Kidney (tissue), 14 donors: ENCODE measurements around the gene CD151. TPM values are rescaled to one million over a fixed set of nuclear protein-coding genes. Genes with fewer than 3 reads are reported as not detected.
A peak's percentile ranks its signal among the peaks of the same experiment; 100 is the strongest.

Source experiments
- DNase-seq, 5 donors: peaks; one replicate each; pipeline ENCODE4 v3.0.0-alpha.2; 2013 to 2020
- FAIRE-seq: peaks from 2 replicates; lab custom pipeline; 2012; peaks lifted over from hg19 to GRCh38; lab: Jason Lieb, UNC
- H3K27ac ChIP-seq, 2 donors: one replicate each; pipeline ENCODE4 v1.7.0; 2013; ENCODE audit warnings: low read depth in 2 of 2, low read length in 2 of 2, inconsistent platforms in 1 of 2
- H3K27me3 ChIP-seq: one replicate; pipeline ENCODE4 v1.7.1; 2013; ENCODE audit warnings: low read length, inconsistent platforms; ENCODE audit not compliant: control insufficient read depth, insufficient read depth
- H3K36me3 ChIP-seq, 3 donors: one replicate each; pipeline versions ENCODE4 v1.7.0 to v1.7.1; 2013; ENCODE audit warnings: low read length in 3 of 3, control low read depth in 1 of 3, inconsistent platforms in 1 of 3; ENCODE audit not compliant: insufficient read depth in 3 of 3, control insufficient read depth in 2 of 3
- H3K4me1 ChIP-seq, 3 donors: one replicate each; pipeline versions ENCODE4 v1.7.0 to v1.7.1; 2013; ENCODE audit warnings: low read length in 3 of 3, inconsistent platforms in 1 of 3, low read depth in 1 of 3; ENCODE audit not compliant: control insufficient read depth in 2 of 3, insufficient read depth in 2 of 3
- H3K4me3 ChIP-seq, 3 donors: one replicate each; pipeline versions ENCODE4 v1.7.0 to v1.8.1; 2013; ENCODE audit warnings: low read length in 3 of 3, control low read depth in 1 of 3, inconsistent platforms in 1 of 3
- H3K9ac ChIP-seq, 3 donors: one replicate each; pipeline versions ENCODE4 v1.7.0 to v1.7.1; 2013; ENCODE audit warnings: low read length in 3 of 3, control low read depth in 1 of 3, inconsistent platforms in 1 of 3
- H3K9me3 ChIP-seq, 3 donors: one replicate each; pipeline versions ENCODE4 v1.7.0 to v1.7.1; 2013; ENCODE audit warnings: low read length in 3 of 3, control low read depth in 1 of 3, inconsistent platforms in 1 of 3; ENCODE audit not compliant: control insufficient read depth in 2 of 3, insufficient read depth in 1 of 3
- intact Hi-C: fragments of 100-400 bp; cut with DNase I; formaldehyde crosslinking; loops from one replicate; pipeline ENCODE4 v1.11.1; 2022
- polyA plus RNA-seq: library from polyadenylated mRNA; stranded (reverse); fragments of 350-450 nt; fragmentation: Illumina TruSeq; extraction: RNeasy Lipid Tissue Mini Kit (QIAGEN cat#74804); gene quantifications from one replicate; pipeline ENCODE4 v1.2.3, GENCODE V29; 2014; ENCODE audit warnings: low read depth, low replicate concordance; ENCODE audit not compliant: insufficient read depth
- total RNA-seq: library from RNA; stranded (reverse); fragmentation: NEBNext Ultra II Directional; extraction: Animal tissue kit (Norgen Biotek cat#: 25700); gene quantifications from one replicate; pipeline ENCODE4 v1.2.1, GENCODE V29; 2021
- TF ChIP-seq, protein P1 (sequence below): IDR thresholded peaks from 3 replicates; pipeline ENCODE4 v1.5.1; 2012; ENCODE audit warnings: mild to moderate bottlenecking, moderate library complexity, borderline replicate concordance; ENCODE audit not compliant: insufficient read depth; ENCODE audit errors: extremely low read depth
- donor health status: control.
- donor health status: control.
- donor health status: control.
- donor health status: control.
- donor health status: control.
- donor health status: DM: yes; HTN: yes; CAD: no.
- donor health status: Normal renal cell carcinoma (clear cell type).

Gene CD151
- total and polyA plus RNA-seq, 2 donors from 2014 or later: 379 to 476 TPM

DNA sequence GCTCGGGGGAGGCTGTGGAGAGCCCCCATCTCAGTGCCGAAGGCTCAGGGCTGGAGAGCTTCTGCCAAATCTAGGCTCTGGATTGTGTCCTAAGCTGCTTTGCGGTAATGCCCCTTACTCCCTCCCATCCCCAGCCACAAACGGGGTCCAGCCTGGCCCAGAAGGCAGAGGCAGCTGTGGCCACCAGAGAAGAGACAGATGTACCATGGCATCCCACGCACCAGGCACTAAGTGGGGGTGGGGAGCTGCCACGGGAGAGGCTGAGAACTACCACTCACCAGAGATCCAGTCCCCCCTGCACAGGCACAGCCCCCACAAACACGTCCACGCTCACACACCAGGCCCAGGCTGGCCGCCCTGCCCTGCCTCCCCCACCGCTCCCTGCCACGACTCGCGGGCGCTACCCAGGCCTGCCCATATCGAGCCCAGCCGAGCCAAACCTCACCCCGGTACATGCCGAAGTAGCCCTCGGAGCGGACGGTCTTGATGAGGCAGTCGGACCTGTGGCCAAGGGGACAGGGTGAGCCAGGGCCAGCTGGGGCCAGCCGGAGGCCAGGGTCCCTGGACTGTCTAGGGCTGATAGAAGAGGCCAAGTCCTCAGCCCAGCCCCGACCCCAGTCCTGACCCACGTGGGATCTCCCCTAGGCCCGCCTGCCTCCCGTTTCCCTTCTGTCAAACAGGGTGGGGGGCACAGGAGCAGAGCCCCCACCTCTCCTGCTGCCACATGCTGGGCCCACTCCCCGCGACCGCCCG lies 38.6 kb upstream of the CD151 start:
- intact Hi-C loops: no loop called here
- Histone ChIP-seq H3K36me3 (no peaks in the 10 kb centered on the region), H3K9ac (no peak overlapping the region), H3K27ac (no peak overlapping the region), H3K9me3 (no peaks in the 10 kb centered on the region), H3K27me3 (no peaks in the 10 kb centered on the region), H3K4me1 (peaks cover 0 to 24% (median 8%) of the 10 kb centered on the region in 3 donors), H3K4me3 (no peak overlapping the region)
- FAIRE-seq: no peak
- no peak for DNase-seq
- TF ChIP-seq, protein P1, sequence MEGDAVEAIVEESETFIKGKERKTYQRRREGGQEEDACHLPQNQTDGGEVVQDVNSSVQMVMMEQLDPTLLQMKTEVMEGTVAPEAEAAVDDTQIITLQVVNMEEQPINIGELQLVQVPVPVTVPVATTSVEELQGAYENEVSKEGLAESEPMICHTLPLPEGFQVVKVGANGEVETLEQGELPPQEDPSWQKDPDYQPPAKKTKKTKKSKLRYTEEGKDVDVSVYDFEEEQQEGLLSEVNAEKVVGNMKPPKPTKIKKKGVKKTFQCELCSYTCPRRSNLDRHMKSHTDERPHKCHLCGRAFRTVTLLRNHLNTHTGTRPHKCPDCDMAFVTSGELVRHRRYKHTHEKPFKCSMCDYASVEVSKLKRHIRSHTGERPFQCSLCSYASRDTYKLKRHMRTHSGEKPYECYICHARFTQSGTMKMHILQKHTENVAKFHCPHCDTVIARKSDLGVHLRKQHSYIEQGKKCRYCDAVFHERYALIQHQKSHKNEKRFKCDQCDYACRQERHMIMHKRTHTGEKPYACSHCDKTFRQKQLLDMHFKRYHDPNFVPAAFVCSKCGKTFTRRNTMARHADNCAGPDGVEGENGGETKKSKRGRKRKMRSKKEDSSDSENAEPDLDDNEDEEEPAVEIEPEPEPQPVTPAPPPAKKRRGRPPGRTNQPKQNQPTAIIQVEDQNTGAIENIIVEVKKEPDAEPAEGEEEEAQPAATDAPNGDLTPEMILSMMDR: no peak

DNA sequence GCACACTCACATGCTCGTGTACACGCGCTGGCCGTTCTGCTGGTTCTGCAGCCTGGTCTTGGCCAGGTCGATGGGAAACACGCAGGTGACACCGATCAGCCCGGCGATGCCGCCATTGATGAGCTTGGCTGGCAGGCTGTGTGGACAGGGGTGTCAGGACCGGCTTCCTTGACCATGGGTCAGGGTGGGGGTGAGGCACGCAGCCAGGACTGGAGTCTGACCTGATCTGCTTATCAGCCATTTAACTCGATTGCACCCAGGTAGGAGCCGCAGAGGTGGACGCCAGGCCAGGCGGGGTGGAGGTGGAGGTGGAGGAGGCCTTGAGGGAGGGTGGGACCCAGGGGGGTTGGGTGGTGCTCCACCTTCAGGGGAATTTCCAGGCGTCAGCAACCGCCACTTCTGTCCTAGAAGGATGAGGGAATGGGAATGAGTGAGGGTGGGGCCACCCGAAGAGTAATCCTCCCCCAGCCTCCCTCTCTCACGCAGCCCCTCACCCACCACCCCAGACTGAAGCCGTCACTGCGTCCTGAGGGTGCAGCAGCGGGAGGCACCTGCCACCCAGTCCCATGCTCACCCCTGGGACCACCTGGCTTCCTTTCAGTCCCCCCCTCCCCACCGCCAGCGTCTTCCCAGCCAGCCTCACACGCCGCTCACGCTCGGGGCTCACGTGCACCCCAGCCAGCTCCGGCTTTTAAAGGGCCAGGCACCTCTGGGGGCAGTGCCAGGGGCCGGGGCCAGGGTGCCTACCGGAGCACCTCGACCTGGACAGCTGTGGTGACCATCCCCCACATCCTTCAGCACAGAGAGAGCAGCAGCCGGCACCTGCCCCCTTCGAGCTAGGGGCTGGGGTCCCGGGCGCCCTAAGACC lies 37.8 kb upstream of the CD151 start:
- TF ChIP-seq, protein P1: no peak
- no peak for DNase-seq
- Histone ChIP-seq H3K4me1 (peaks cover 0 to 22% (median 8%) of the 10 kb centered on the region in 3 donors), H3K36me3 (no peaks in the 10 kb centered on the region), H3K27ac (no peak overlapping the region), H3K27me3 (no peaks in the 10 kb centered on the region), H3K9me3 (no peaks in the 10 kb centered on the region), H3K9ac (no peak overlapping the region), H3K4me3 (peak overlapping the region in 1 of 3 donors; percentile 79)
- intact Hi-C loops: no loop called here
- FAIRE-seq: no peak

DNA sequence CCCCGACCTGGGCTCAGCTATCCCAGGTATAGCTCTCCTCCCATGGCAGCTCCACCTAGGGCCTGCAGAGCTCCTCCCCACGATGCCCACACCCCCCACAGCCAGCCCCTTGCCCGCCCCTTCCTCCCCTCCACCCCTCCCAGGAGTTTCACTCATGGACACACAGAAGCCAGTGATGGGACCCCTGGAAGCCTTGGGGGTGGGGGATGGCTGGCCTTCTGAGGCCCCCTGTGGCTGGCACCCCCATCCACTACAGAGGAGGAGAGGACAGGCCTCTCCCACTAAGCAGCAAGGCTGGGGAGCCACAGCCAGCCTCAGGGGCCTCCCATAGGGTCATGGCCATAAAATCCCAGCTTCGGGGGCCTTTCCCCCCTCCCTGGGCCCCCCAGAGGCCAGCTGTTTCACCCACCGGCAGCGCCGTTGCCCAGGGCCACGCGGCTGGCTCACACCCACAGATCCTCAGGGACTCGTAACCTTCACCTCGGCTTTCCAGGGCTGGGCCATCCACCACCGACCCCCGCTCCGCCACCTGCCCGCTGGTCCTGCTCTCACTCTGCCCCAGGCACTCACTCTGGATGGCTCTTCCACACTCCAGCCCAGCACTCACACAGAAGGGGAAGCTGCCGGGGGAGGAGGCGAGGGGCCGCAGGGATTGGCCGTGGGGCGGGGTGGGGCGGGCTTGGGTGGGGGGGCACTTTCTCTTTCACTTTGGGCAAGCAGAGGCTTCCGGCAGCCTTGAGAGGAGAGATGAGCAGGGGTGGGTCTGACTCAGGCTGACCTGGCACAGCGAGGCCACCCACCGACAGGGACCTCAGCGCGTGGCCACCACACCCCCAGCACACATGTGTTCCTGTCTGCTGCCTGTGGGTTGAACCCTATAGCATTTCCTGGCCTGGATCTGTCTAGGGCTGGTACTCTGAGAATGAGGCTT lies 36.9 kb upstream of the CD151 start:
- Histone ChIP-seq H3K9me3 (no peaks in the 10 kb centered on the region), H3K36me3 (no peaks in the 10 kb centered on the region), H3K4me3 (peak overlapping the region; percentile 58 to 79 (median 68)), H3K9ac (peak overlapping the region in 2 of 3 donors; percentile 70 to 85), H3K27me3 (no peaks in the 10 kb centered on the region), H3K27ac (peak overlapping the region; percentile 80 to 83), H3K4me1 (peaks cover 0 to 22% (median 8%) of the 10 kb centered on the region in 3 donors)
- intact Hi-C loops: no loop called here
- DNase-seq: peak; percentile 72 to 93 (median 90)
- no peak for FAIRE-seq
- TF ChIP-seq, protein P1: no peak
